SK-N-SH (cell line): ENCODE data around the gene GRM8. TPM values are rescaled to one million over a fixed set of nuclear protein-coding genes. Genes with fewer than 3 reads are reported as not detected.

ENCODE experiments used
- CTCF ChIA-PET: fragments of 300-600, 350-600 bp; formaldehyde crosslinking; extraction: SDS; loops from one replicate; lab custom pipeline; 2021; lab: Yijun Ruan, JAX
- POLR2A ChIA-PET: fragments of 350-600 bp; sonication (Branson Sonifier 250); formaldehyde crosslinking; extraction: SDS; loops from one replicate; lab custom pipeline; 2020; ENCODE audit warnings: antibody characterized with exemption, inconsistent platforms; lab: Yijun Ruan, JAX
- DNase-seq: peaks from one replicate; pipeline ENCODE4 v3.0.0; 2012
- H2AFZ ChIP-seq: fragments of 200-600 bp; sonication (generic); 2 replicates; pipeline ENCODE4 v1.8.1; 2016; ENCODE audit warnings: antibody characterized with exemption, mild to moderate bottlenecking, low read depth
- H3F3A ChIP-seq: fragments of 200-600 bp; sonication (generic); replicated peaks from 2 replicates; pipeline ENCODE3; 2016; ENCODE audit warnings: antibody characterized with exemption, mild to moderate bottlenecking; ENCODE audit not compliant: insufficient read depth
- H3K27ac ChIP-seq, 2 experiments: fragments of 200-500 bp in 1 of 2; fragments of 200-600 bp in 1 of 2; sonication (Bioruptor generic) in 1 of 2; sonication (generic), shearing (Covaris generic) in 1 of 2; 2 replicates each; pipeline versions ENCODE4 v1.5.1 to v1.6.1; 2014 to 2016; ENCODE audit warnings: low read depth in 2 of 2, inconsistent platforms in 1 of 2, low read length in 1 of 2, mild to moderate bottlenecking in 1 of 2, mixed read lengths in 1 of 2
- H3K27me3 ChIP-seq: fragments of 200-600 bp; sonication (generic), shearing (Covaris generic); 2 replicates; pipeline ENCODE4 v1.6.1; 2016; ENCODE audit warnings: mixed run types; ENCODE audit not compliant: insufficient read depth
- H3K36me3 ChIP-seq, 2 experiments: fragments of 200-500 bp in 1 of 2; fragments of 200-600 bp in 1 of 2; sonication (Bioruptor generic) in 1 of 2; sonication (generic) in 1 of 2; replicated peaks in 1 of 2; 2 replicates each; pipeline versions ENCODE3 to v1.5.1; 2014 to 2016; ENCODE audit warnings: low read length in 1 of 2, mild to moderate bottlenecking in 1 of 2; ENCODE audit not compliant: insufficient read depth in 2 of 2, control insufficient read depth in 1 of 2
- H3K4me1 ChIP-seq, 2 experiments: fragments of 200-500 bp in 1 of 2; fragments of 200-600 bp in 1 of 2; sonication (Bioruptor generic) in 1 of 2; sonication (generic), shearing (Covaris generic) in 1 of 2; 2 replicates each; pipeline versions ENCODE4 v1.5.1 to v1.6.1; 2014 to 2016; ENCODE audit warnings: low read depth in 1 of 2, low read length in 1 of 2, mixed run types in 1 of 2; ENCODE audit not compliant: insufficient read depth in 2 of 2, control insufficient read depth in 1 of 2
- H3K4me2 ChIP-seq: fragments of 200-600 bp; sonication (generic), shearing (Covaris generic); 2 replicates; pipeline ENCODE4 v1.6.1; 2017; ENCODE audit warnings: mixed run types
- H3K4me3 ChIP-seq, 2 experiments: fragments of 200-500 bp in 1 of 2; fragments of 200-600 bp in 1 of 2; sonication (Bioruptor generic) in 1 of 2; sonication (generic), shearing (Covaris generic) in 1 of 2; 2 replicates each; pipeline versions ENCODE4 v1.5.1 to v1.8.1; 2014 to 2016; ENCODE audit warnings: low read depth in 2 of 2, inconsistent platforms in 1 of 2, low read length in 1 of 2, mild to moderate bottlenecking in 1 of 2, mixed read lengths in 1 of 2, moderate library complexity in 1 of 2
- H3K79me2 ChIP-seq: fragments of 200-600 bp; sonication (generic); 2 replicates; pipeline ENCODE4 v1.8.1; 2017; ENCODE audit warnings: mild to moderate bottlenecking; ENCODE audit not compliant: insufficient read depth
- H3K9ac ChIP-seq: fragments of 200-600 bp; sonication (generic); 2 replicates; pipeline ENCODE4 v1.6.1; 2017; ENCODE audit warnings: mixed run types
- H3K9me2 ChIP-seq: fragments of 200-600 bp; sonication (generic); 2 replicates; pipeline ENCODE4 v1.6.1; 2017; ENCODE audit warnings: mixed run types
- H3K9me3 ChIP-seq: fragments of 200-600 bp; sonication (generic); 2 replicates; pipeline ENCODE4 v1.6.1; 2017; ENCODE audit warnings: mixed run types, mild to moderate bottlenecking, moderate library complexity
- H4K20me1 ChIP-seq: fragments of 200-600 bp; sonication (generic); 2 replicates; pipeline ENCODE4 v1.6.1; 2017; ENCODE audit warnings: mild to moderate bottlenecking, mixed run types; ENCODE audit not compliant: insufficient read depth
- CHD2 ChIP-seq: fragments of 150-350 bp; IDR thresholded peaks from 2 replicates; pipeline ENCODE4 v1.6.1; 2018; ENCODE audit warnings: low read length; ENCODE audit not compliant: partially characterized antibody
- ELF1 ChIP-seq: IDR thresholded peaks from 2 replicates; pipeline ENCODE4 v1.4.0; 2012
- EZH2phosphoT487 ChIP-seq: fragments of 200-600 bp; sonication (generic); IDR thresholded peaks from 2 replicates; pipeline ENCODE4 v1.6.1; 2017; ENCODE audit warnings: low read depth, mixed run types, mild to moderate bottlenecking, antibody characterized with exemption, moderate library complexity, borderline replicate concordance
- FOSL2 ChIP-seq: IDR thresholded peaks from 2 replicates; pipeline ENCODE4 v1.4.0; 2012; ENCODE audit warnings: low read depth, mild to moderate bottlenecking, moderate library complexity, borderline replicate concordance
- FOXJ3 ChIP-seq: sonication (generic); formaldehyde crosslinking; IDR thresholded peaks from 2 replicates; pipeline ENCODE4 v1.5.1; 2020; ENCODE audit warnings: mild to moderate bottlenecking, missing genetic modification reagents
- GATA2 ChIP-seq: sonication (generic); formaldehyde crosslinking; IDR thresholded peaks from 2 replicates; pipeline ENCODE4 v1.5.0; 2020; ENCODE audit warnings: mild to moderate bottlenecking, missing genetic modification reagents
- JUND ChIP-seq: IDR thresholded peaks from 2 replicates; pipeline ENCODE4 v1.4.0; 2012
- NFIC ChIP-seq: IDR thresholded peaks from 2 replicates; pipeline ENCODE4 v1.4.0; 2012; ENCODE audit warnings: borderline replicate concordance
- POLR2AphosphoS5 ChIP-seq: IDR thresholded peaks from 2 replicates; pipeline ENCODE4 v1.6.1; 2012; ENCODE audit warnings: low read depth, low read length
- RAD21 ChIP-seq: IDR thresholded peaks from 2 replicates; pipeline ENCODE4 v1.6.1; 2012; ENCODE audit warnings: mild to moderate bottlenecking, low read length
- RCOR1 ChIP-seq: fragments of 150-350 bp; IDR thresholded peaks from 2 replicates; pipeline ENCODE4 v1.6.1; 2017; ENCODE audit warnings: antibody characterized with exemption, low read length
- SIN3A ChIP-seq: IDR thresholded peaks from 2 replicates; pipeline ENCODE4 v1.6.1; 2012; ENCODE audit warnings: low read depth, mild to moderate bottlenecking, low read length, moderate library complexity, borderline replicate concordance
- SMC3 ChIP-seq: IDR thresholded peaks from 2 replicates; pipeline ENCODE4 v1.6.1; 2012; ENCODE audit warnings: low read depth, low read length, improper control_type of control experiment
- TAF1 ChIP-seq: IDR thresholded peaks from 2 replicates; pipeline ENCODE4 v1.6.1; 2012; ENCODE audit warnings: low read depth, mild to moderate bottlenecking, low read length, moderate library complexity, borderline replicate concordance
- WGBS: methylation state at CpG from one replicate; pipeline ENCODE4 v1.1.6; 2017; ENCODE audit warnings: low lambda C conversion rate; 5-methylcytosine and 5-hydroxymethylcytosine counted together
- polyA plus RNA-seq, 3 experiments: library from polyadenylated mRNA; depleted of rRNA; stranded (reverse); fragments of >200 nt; gene quantifications; 2 replicates each; pipeline ENCODE4 v1.2.3, GENCODE V29; 2012
- TF ChIP-seq, protein P1 (sequence below): IDR thresholded peaks from 2 replicates; pipeline ENCODE4 v1.6.1; 2012; ENCODE audit warnings: mild to moderate bottlenecking, low read depth, low read length, moderate library complexity
- TF ChIP-seq, protein P2 (sequence below): IDR thresholded peaks from 2 replicates; pipeline ENCODE4 v1.4.0; 2012; ENCODE audit warnings: low read depth
- TF ChIP-seq, protein P3 (sequence below): fragments of 150-350 bp; IDR thresholded peaks from 2 replicates; pipeline ENCODE4 v1.6.1; 2017; ENCODE audit warnings: antibody characterized with exemption, low read length, low read depth, borderline replicate concordance

GRM8 gene
- polyA plus RNA-seq, 1 of the 3 experiments (the other 2 are of a cell fraction) = 0.10 TPM

- no peaks in the 10 kb centered on the region for H3K79me2 ChIP-seq
Observed at GRCh38 chr7:127230192-127230925, 22.4 kb downstream of the GRM8 start.

GRCh38 chr7:127226685-127227374, 25.9 kb downstream of the GRM8 start:
- ChIA-PET CTCF (interaction anchor here (0.9 to 1.9 kb wide), 7 partner anchors 8 to 34 kb away, joined by 3 to 5 read pairs (median 3); no protein-coding TSS in a partner anchor), POLR2A (no interaction called here)
- no peaks in the 10 kb centered on the region for H3K36me3 ChIP-seq
- no peaks in the 10 kb centered on the region for H3F3A ChIP-seq
- H3K4me3 ChIP-seq = no peak overlapping the region
- H3K9me2 ChIP-seq = no peaks in the 10 kb centered on the region
- H3K4me1 ChIP-seq = no peaks in the 10 kb centered on the region
- no peak overlapping the region for H3K27ac ChIP-seq
- DNase-seq = no peak
- H3K79me2 ChIP-seq = no peaks in the 10 kb centered on the region
- no peak overlapping the region for H3K9ac ChIP-seq
- H3K9me3 ChIP-seq = no peaks in the 10 kb centered on the region
- H4K20me1 ChIP-seq = no peaks in the 10 kb centered on the region
- no peak overlapping the region for H2AFZ ChIP-seq
- no peak overlapping the region for H3K4me2 ChIP-seq
- no peaks in the 10 kb centered on the region for H3K27me3 ChIP-seq
- TF ChIP-seq ELF1 (no peak), CHD2 (no peak), FOXJ3 (CRISPR knock-in tag) (no peak), JUND (no peak), RCOR1 (no peak), TAF1 (no peak), GATA2 (CRISPR knock-in tag) (no peak), FOSL2 (no peak), POLR2AphosphoS5 (no peak), SIN3A (no peak), RAD21 (no peak), SMC3 (no peak)
- TF ChIP-seq, protein P1, sequence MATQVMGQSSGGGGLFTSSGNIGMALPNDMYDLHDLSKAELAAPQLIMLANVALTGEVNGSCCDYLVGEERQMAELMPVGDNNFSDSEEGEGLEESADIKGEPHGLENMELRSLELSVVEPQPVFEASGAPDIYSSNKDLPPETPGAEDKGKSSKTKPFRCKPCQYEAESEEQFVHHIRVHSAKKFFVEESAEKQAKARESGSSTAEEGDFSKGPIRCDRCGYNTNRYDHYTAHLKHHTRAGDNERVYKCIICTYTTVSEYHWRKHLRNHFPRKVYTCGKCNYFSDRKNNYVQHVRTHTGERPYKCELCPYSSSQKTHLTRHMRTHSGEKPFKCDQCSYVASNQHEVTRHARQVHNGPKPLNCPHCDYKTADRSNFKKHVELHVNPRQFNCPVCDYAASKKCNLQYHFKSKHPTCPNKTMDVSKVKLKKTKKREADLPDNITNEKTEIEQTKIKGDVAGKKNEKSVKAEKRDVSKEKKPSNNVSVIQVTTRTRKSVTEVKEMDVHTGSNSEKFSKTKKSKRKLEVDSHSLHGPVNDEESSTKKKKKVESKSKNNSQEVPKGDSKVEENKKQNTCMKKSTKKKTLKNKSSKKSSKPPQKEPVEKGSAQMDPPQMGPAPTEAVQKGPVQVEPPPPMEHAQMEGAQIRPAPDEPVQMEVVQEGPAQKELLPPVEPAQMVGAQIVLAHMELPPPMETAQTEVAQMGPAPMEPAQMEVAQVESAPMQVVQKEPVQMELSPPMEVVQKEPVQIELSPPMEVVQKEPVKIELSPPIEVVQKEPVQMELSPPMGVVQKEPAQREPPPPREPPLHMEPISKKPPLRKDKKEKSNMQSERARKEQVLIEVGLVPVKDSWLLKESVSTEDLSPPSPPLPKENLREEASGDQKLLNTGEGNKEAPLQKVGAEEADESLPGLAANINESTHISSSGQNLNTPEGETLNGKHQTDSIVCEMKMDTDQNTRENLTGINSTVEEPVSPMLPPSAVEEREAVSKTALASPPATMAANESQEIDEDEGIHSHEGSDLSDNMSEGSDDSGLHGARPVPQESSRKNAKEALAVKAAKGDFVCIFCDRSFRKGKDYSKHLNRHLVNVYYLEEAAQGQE = no peak
- WGBS = 60% methylated on average over 10 of the region's 10 CpGs

More at GRCh38 chr7:127230192-127230925, 22.4 kb downstream of the GRM8 start:
- no peaks in the 10 kb centered on the region for H3K27me3 ChIP-seq
- H3K27ac ChIP-seq = no peak overlapping the region
- no peak overlapping the region for H3K4me3 ChIP-seq
- no peak for DNase-seq
- H3K9ac ChIP-seq = no peak overlapping the region
- H2AFZ ChIP-seq = no peak overlapping the region
- TF ChIP-seq FOXJ3 (CRISPR knock-in tag) (no peak), NFIC (no peak), RAD21 (no peak), EZH2phosphoT487 (no peak)
- TF ChIP-seq, protein P2, sequence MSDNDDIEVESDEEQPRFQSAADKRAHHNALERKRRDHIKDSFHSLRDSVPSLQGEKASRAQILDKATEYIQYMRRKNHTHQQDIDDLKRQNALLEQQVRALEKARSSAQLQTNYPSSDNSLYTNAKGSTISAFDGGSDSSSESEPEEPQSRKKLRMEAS = no peak
- TF ChIP-seq, protein P3, sequence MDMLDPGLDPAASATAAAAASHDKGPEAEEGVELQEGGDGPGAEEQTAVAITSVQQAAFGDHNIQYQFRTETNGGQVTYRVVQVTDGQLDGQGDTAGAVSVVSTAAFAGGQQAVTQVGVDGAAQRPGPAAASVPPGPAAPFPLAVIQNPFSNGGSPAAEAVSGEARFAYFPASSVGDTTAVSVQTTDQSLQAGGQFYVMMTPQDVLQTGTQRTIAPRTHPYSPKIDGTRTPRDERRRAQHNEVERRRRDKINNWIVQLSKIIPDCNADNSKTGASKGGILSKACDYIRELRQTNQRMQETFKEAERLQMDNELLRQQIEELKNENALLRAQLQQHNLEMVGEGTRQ = no peak
- TF ChIP-seq, all 33 proteins: peak for 0
- Histone ChIP-seq H3K36me3 (no peaks in the 10 kb centered on the region), H3K4me2 (no peak overlapping the region), H4K20me1 (no peaks in the 10 kb centered on the region), H3F3A (no peaks in the 10 kb centered on the region), H3K4me1 (no peaks in the 10 kb centered on the region), H3K9me3 (no peaks in the 10 kb centered on the region), H3K9me2 (no peaks in the 10 kb centered on the region)
- POLR2A ChIA-PET = no interaction called here
- WGBS = 56% methylated on average over 3 of the region's 3 CpGs
- CTCF ChIA-PET = no interaction called here
